Dermis microvascular lymphatic vessel endothelial cell (primary cell): ENCODE measurements around the gene PACSIN2. TPM values are rescaled to one million over a fixed set of nuclear protein-coding genes. Genes with fewer than 3 reads are reported as not detected.
"Not testable (repeated sequence)": the region's sequence is repeated elsewhere in the genome, so short reads cannot be mapped to it uniquely, and the experiment has no call there.

Experiments used
- DNase-seq, 2 donors: peaks; one replicate each; pipeline versions ENCODE4 v3.0.0 to v3.0.0-alpha.2; 2010; ENCODE audit warnings: low read depth in 2 of 2
- total RNA-seq: library from RNA; depleted of rRNA; stranded (reverse); fragments of >200 nt; gene quantifications from 2 replicates; pipeline ENCODE4 v1.2.1, GENCODE V29; 2014

The PACSIN2 gene
- total RNA-seq, 1 donor from 2014 or later, result 68.0 TPM

GRCh38 chr22:43012390-43012789, 2.6 kb downstream of the PACSIN2 start:
- no peak for DNase-seq

DNA sequence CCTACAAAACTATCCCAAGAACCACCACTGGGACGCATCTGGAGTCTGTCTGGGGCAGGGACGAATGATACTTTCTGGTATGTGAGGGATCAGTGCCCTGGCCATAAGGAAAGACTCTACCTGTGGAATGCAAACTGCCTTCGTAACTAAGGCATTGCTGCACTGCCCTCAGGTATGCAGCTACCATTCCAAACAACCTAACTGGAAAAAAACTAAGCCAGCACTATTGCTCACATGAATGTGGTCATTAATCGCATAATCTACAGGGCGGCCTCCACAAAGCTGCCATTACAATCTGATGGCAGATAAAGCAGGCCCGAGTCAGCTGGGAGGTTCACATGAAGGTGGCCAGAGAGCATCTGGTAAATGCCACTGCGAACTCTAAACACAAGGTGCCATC, 3.9 kb downstream of the PACSIN2 start:
- DNase-seq, result no peak

- DNase-seq, result no peak
These were observed 5.5 kb downstream of the PACSIN2 start for GRCh38 chr22:43009444-43009843.

DNA sequence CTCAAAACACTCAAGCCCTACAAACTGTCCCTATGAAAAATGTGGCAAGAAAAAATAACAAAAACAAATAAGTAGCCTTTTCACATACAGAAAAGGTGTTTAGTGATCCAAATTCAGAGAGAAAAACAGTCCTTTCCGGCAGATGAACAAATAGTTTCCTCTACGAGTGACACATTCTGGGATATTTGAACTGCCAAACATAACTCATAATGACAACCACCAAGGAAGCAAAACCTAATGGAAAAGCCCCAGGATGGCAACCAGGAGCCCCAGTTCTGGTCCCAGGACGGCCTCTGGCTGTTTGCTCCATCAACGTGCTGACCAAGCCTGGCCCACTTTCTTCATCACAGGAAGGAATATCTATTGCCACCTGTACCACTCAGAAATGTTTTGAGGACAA, 6.0 kb downstream of the PACSIN2 start:
- DNase-seq, result peak; percentile 61 to 74

DNA sequence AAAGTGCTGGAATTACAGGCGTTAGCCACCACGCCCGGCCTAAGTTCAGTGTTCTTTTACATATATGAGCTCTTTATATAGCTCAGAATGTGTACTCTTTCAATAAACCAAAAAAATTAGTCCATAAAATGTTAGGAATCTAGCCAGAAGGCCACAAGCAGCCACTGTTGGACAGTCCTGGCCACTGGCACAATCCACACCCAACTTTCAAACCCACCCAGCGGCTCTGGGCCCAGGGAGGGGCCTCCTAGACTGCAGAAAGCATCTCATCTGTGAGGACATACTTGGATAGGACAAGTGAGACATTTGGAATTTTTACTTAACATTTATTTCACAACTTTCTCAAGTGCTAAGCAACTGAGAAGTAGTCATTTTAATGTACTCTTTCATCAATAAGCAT, 6.4 kb downstream of the PACSIN2 start:
- no peak for DNase-seq

DNA sequence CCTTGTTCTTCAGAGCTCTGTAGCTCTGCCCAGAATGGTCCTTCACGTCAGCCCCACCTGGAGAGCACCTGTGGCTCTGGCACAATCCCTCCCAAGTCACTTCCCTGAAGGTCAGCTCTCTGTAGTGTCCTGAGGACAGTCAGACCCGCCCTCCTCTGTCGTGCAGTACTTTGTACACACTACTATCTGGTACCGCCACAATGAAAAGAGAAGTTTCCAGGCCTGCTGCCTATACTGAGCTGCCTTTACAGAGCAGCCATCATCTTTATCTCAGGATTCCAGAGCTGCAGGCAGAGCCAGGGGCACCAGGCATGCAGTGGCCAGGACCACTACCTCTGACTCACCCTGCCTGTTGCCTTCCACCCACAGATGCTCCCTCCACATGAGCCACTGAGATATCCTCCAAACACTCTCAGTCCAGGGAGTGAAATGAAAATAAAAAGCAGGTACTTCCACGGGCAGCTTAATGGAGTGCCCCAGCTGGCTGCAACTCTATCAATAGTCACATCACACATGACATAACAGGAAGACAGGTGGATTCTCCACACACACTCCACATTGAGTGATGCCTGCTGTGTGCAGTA, 7.3 kb downstream of the PACSIN2 start:
- peak; percentile 30 to 68 for DNase-seq

GRCh38 chr22:43006753-43007152, 8.2 kb downstream of the PACSIN2 start:
- DNase-seq, result no peak

- DNase-seq, result no peak
These were observed 8.9 kb downstream of the PACSIN2 start for GRCh38 chr22:43006016-43006505.

- no peak for DNase-seq
These were observed 9.8 kb downstream of the PACSIN2 start for GRCh38 chr22:43005106-43005505.

- DNase-seq, result no peak
These were observed 10.4 kb downstream of the PACSIN2 start for GRCh38 chr22:43004362-43005035.

GRCh38 chr22:43002202-43002586, 12.8 kb downstream of the PACSIN2 start:
- DNase-seq, result peak in 1 of 2 donors; percentile 74

DNA sequence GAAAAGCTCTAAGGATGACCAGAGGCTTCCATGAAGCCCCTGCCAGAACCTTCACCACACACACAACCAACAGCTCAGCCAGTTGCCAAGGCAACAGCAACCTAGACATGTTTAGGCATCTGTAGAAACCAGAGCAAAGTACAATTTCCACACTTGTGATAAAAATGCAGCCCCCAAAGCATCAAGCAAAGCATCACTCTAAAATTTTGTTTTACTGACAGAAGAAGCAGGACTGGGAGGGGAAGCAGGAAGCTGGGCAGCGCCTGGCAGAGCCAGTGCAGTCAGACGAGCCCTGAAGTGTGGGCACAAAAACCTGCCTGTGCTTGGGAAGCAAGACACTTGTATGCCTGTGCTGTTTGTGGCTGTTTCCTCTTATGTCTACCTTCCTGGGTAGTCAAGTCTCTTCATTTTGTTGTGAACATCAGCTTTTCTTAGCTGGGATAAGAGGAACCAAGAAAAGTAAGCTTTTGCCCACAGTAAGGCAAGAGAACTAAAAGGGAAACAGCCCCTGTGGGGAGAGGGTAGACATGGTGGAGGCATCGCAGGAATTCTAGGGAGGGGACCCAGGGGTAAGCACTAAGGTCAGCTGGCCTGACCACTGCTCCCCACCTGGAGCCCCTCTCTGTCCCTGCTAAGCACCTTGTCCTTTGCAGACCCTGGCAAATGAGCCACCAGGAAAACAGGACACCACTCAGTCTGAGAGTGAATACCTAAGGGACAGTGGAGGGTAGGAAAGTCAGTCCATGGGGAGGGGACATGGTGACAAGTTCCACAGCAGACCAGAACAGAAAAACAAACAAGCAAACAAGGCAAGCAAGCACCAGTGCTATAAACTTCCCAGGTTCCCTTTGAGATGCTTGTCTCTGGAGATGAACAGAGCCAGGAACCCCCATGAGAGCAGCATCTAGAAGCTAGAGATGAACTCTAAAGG, 13.4 kb downstream of the PACSIN2 start:
- DNase-seq, result peak in 1 of 2 donors; percentile 33

GRCh38 chr22:43000441-43001175, 14.3 kb downstream of the PACSIN2 start:
- no peak for DNase-seq

GRCh38 chr22:42997582-42998090, 17.3 kb downstream of the PACSIN2 start:
- no peak for DNase-seq

DNA sequence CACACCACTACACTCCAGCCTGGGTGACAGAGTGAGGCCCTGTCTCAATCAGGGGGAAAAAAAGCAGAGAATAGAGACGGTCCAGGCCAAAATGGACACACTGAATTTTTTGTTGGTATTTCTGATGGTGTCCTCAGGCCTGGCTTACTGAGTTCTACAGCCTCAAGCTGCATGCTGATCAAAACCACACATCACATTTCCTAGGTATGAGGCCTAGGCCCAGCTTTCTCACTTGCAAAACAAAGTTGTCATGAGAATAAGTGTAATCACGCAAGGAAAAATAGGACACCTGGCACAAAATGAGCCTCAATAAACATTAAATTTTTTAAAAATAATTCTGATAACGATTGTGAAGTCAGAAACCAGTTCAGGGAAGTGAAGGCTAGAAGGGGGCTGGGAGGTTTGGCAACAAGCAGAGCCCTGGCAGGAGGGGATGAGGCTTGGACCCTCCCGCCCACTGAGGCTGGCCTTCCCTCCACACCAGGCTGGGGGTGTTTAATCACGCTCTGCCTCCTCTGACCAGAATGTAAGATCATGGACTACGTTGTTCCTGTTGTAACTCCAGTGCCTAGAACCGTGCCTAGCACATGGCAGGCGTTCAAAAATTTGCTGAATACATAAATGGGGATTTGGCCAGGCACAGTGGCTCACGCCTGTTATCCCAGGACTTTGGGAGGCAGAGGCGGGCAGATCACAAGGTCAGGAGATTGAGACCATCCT, 18.1 kb downstream of the PACSIN2 start:
- DNase-seq, result no peak

DNA sequence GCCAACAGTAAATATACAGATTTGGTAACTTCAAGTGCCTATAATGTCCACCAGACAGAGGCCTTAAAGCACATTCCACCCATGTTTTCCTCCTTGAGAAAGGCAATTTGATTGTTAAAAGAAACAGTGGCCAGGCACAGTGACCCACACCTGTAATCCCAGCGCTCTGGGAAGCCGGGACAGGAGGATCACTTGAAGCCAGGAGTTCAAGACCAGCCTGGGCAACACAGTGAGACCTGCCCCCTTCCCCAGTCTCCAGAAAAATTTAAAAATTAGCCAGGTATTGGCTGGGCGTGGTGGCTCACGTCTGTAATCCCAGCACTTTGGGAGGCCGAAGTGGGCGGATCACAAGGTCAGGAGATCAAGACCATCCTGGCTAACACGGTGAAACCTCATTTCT, 19.3 kb downstream of the PACSIN2 start:
- not testable (repeated sequence) for DNase-seq

DNA sequence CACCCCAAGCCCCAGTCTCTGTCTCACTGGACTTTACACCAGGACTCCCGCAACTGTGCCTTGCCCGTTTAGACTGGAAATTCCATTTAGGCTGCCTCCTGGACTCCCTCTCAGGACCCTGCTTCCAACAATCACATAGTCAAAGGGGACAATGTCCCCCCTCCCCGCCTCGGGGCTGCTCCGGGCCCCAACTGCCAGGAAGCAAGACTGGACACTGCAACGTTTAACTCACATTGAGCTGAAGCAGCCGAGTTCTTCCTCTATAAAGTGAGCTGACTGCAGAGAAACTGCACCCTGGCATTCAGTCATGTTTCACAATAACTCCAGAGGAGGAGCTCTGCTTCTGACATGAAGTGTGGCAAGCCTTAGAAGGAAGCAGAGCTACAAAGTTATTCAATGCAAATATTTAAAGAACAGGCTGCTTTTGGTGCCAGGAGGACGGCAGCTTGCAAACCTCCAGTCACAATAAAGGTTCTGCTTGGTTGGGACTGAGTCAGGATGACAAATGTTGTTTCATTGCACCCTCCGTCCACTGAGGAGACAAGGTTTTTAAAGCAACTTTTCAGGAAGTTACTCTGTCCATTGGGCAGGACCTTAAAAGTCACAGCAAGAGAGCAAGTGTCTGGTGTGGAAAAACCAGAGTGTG, 19.9 kb downstream of the PACSIN2 start:
- peak in 1 of 2 donors; percentile 46 for DNase-seq

GRCh38 chr22:42994276-42994916, 20.6 kb downstream of the PACSIN2 start:
- no peak for DNase-seq

GRCh38 chr22:42993651-42994275, 21.2 kb downstream of the PACSIN2 start:
- DNase-seq, result no peak
